Ovary (tissue), 3 donors: ENCODE measurements around the gene THBD.

Experiments used
- POLR2A ChIP-seq: fragments of 450-650 bp; IDR thresholded peaks from one replicate; pipeline ENCODE4 v1.6.1; 2017; ENCODE audit warnings: antibody characterized with exemption, mild to moderate bottlenecking, moderate library complexity
- TF ChIP-seq, protein P1 (sequence below), 3 donors: fragments of 450-650 bp in 2 of 3; fragments of 200-600 bp in 1 of 3; IDR thresholded peaks; one replicate each; pipeline versions ENCODE4 v1.5.1 to v1.8.0; 2016 to 2022; ENCODE audit warnings: antibody characterized with exemption in 3 of 3, mild to moderate bottlenecking in 1 of 3
- donor health status: DM: no; HTN: no; CAD: no.

DNA sequence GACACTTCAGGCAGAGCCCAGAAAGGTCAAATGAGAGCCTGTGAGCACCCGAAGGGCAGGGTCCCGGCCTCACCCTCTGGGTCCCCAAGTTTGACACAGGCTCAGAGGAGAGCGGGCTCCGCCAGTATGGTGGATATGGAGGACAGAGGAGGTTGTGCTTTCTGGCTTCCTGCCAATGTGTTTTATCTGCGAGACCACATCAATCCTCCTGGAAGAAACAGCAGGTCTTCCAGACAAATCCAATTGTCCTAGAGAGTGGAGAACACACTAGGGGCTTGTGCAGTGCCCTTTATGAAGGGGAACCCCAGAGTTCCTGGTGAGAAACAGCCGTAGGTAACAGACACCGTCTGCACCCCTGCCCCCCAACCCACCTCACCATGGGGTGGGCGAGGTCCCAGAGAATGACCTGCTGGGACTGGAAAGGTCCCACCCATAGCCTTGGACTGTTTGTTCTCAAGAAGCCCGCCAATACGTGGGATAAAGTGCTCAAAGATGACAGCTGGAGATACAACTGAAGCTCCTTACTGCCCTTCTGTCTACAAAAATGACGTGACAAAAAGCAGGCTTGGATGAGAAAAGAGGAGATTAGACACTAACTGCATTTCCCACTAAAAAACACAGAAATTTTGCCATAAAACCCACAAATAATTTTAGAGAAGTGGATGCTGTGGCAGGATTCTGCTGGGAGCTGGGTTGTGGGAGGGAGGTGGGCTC, 38.3 kb downstream of the THBD start:
- TF ChIP-seq, protein P1, sequence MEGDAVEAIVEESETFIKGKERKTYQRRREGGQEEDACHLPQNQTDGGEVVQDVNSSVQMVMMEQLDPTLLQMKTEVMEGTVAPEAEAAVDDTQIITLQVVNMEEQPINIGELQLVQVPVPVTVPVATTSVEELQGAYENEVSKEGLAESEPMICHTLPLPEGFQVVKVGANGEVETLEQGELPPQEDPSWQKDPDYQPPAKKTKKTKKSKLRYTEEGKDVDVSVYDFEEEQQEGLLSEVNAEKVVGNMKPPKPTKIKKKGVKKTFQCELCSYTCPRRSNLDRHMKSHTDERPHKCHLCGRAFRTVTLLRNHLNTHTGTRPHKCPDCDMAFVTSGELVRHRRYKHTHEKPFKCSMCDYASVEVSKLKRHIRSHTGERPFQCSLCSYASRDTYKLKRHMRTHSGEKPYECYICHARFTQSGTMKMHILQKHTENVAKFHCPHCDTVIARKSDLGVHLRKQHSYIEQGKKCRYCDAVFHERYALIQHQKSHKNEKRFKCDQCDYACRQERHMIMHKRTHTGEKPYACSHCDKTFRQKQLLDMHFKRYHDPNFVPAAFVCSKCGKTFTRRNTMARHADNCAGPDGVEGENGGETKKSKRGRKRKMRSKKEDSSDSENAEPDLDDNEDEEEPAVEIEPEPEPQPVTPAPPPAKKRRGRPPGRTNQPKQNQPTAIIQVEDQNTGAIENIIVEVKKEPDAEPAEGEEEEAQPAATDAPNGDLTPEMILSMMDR (IDR thresholded peaks at IDR 0.05): no peak
- TF ChIP-seq POLR2A: no peak
